H1 (cell line): Measurements from ENCODE around the gene HES4. TPM values are rescaled to one million over a fixed set of nuclear protein-coding genes. Genes with fewer than 3 reads are reported as not detected.

Source experiments
- RFX5 ChIP-seq: IDR thresholded peaks from 2 replicates; pipeline ENCODE4 v1.6.1; 2011; ENCODE audit warnings: low read depth, low read length, improper control_type of control experiment, borderline replicate concordance
- polyA plus RNA-seq, 7 experiments: library from polyadenylated mRNA; depleted of rRNA in 3 of 7; stranded (reverse) in 5 of 7; unstranded in 2 of 7; fragments of >200 nt in 5 of 7; fragments of 200-250 nt in 2 of 7; gene quantifications; 1 replicate in 5 of 7; 2 replicates in 1 of 7; 4 replicates in 1 of 7; pipeline versions ENCODE4 v1.2.1 to v1.2.3, GENCODE V29; 2011 to 2013; ENCODE audit warnings: missing spikeins in 2 of 7, mixed read lengths in 2 of 7
- total RNA-seq: library from RNA; stranded (reverse); fragmentation: NEBNext Ultra II Directional; extraction: Animal tissue kit (Norgen Biotek cat#: 25700); gene quantifications from 2 replicates; pipeline ENCODE4 v1.2.1, GENCODE V29; 2021

The HES4 gene
- total and polyA plus RNA-seq, 2 of the 8 experiments (the other 6 are each of a cell fraction or from before 2014, with no cell fraction given), result 2.8 to 3.5 TPM

DNA sequence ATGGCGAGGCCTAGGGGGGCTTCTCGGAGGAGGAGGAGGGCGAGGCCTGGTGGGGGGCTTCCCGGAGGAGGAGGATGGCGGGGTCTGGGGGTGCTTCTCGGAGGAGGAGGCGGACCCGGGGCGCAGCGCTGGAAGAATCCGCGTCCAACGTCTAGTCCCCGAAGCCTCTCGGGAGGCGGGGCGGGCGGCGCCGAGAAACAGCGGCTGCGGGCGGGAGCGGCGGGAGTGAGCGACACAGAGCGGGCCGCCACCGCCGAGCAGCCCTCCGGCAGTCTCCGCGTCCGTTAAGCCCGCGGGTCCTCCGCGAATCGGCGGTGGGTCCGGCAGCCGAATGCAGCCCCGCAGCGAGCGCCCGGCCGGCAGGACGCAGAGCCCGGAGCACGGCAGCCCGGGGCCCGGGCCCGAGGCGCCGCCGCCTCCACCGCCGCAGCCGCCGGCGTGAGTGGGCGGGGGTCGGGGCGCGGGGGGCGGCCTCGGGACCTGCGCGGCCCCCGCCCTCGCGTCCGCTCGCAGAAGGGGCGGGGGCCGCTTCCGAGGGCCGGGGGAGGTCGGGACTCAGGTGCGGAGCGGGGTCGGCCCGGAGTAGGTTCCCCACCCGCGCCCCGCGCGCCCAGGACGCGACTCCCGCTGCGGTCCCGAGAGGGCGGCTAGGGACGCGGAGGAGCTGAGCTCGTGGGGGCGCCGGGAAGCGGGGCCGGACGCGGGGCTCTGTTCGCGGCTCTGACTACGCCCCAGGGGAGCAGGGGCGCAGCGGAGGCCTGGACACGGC lies 39.4 kb downstream of the HES4 start, which contains the start of gene KLHL17 (continued):
- TF ChIP-seq RFX5, result no peak
